ENCODE results near the gene PLCD1. TPM values are rescaled to one million over a fixed set of nuclear protein-coding genes. Genes with fewer than 3 reads are reported as not detected.
"Not testable (repeated sequence)": the region's sequence is repeated elsewhere in the genome, so short reads cannot be mapped to it uniquely, and the experiment has no call there.

The PLCD1 gene
- total RNA-seq, 1 donor from 2014 or later: 23.3 TPM

DNA sequence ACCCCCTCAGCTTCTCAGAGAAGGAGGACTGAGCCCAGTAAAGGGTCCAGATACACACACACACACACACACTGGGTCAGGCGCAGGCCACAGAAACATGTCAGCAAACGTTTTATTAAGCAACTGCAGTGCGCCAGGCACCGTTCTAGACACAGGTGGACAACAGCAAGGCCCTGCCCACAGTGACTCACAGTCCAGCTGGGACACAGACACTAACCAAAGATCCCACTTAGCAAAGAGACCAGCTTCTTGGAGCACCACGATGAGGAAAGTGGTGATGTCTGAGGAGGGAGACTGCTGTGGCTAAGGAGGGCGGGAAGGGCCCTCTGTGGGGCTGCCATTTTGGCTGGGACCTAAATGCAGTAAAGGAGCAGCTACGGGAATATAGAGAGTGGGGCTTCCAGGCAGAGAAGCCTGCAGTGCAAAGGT is 41.7 kb downstream of the PLCD1 start:
- DNase-seq (ENCODE audit: low read depth, low spot score): no peak

- no peak for DNase-seq (ENCODE audit: low read depth, low spot score)
Observed at GRCh38 chr3:37987315-37987697, 42.1 kb downstream of the PLCD1 start.

GRCh38 chr3:37986479-37987314 is 42.7 kb downstream of the PLCD1 start:
- DNase-seq (ENCODE audit: low read depth, low spot score): no peak

GRCh38 chr3:37985637-37986320 is 43.7 kb downstream of the PLCD1 start:
- DNase-seq (ENCODE audit: low read depth, low spot score): no peak

GRCh38 chr3:37984596-37984995 is 44.8 kb downstream of the PLCD1 start:
- DNase-seq (ENCODE audit: low read depth, low spot score): no peak

GRCh38 chr3:37984051-37984450 is 45.4 kb downstream of the PLCD1 start:
- DNase-seq (ENCODE audit: low read depth, low spot score): no peak

DNA sequence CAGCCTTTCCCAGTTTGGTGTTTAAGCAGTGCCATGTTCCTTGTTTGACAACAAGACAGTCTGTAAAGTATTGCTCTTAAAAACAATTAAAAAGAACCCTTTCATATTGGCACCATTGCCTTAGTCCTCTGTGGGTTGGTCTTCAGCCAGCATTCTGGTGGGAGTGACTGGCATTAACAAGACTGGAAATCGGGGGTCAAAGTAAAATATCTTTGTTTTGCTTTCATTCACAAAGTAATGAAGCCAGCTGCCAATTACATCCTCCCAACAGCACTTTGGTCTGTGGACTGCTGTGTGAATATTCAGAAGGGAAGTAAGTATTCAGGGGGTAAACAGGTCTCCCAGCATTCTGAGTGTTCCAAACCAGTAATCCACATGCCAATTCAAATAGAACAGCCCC is 47.1 kb downstream of the PLCD1 start:
- DNase-seq (ENCODE audit: low read depth, low spot score): no peak

GRCh38 chr3:37981348-37981664 is 48.1 kb downstream of the PLCD1 start:
- no peak for DNase-seq (ENCODE audit: low read depth, low spot score)

DNA sequence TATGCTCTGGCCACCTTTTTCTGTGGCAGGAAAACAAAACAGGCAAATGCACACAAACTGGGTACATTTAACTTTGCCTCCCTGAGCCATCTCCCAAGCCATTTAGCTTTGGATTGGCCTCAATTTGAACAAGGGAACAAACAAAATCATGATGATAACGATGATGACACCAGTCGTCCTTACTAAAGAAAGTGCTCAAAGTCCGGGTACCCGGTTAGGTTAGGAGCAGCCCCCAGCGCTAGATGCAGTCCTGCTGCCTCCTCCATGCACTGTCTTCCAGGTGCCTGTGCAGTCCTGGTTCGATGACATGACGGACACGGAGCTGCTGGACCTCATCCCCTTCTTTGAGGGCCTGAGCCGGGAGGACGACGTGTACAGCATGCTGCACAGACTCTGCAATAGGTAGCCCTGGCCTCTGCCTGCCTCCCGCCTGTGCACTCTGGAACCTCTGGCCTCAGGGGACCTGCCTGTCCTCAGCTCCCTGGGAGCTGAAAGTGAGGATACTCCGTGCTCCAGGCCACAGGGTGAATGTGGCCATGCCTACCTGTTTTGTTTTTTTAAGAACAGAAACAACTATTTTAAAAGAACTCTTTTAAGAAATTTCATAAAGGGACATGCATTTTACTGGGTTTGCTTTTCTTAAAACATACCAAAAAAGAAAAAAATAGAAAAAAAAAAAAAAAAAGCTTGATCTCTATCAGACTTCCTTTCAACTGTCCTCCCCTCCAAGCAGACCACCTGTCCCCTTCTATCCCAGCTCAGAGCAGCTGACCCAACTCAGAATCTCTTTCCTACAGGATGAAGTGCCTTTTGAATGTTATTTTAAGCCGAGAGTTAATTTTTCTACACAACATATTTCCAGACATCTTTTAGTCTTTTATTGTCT is 48.7 kb downstream of the PLCD1 start:
- DNase-seq (ENCODE audit: low read depth, low spot score): no peak

GRCh38 chr3:37979541-37980461 is 49.6 kb downstream of the PLCD1 start:
- DNase-seq (ENCODE audit: low read depth, low spot score): no peak

DNA sequence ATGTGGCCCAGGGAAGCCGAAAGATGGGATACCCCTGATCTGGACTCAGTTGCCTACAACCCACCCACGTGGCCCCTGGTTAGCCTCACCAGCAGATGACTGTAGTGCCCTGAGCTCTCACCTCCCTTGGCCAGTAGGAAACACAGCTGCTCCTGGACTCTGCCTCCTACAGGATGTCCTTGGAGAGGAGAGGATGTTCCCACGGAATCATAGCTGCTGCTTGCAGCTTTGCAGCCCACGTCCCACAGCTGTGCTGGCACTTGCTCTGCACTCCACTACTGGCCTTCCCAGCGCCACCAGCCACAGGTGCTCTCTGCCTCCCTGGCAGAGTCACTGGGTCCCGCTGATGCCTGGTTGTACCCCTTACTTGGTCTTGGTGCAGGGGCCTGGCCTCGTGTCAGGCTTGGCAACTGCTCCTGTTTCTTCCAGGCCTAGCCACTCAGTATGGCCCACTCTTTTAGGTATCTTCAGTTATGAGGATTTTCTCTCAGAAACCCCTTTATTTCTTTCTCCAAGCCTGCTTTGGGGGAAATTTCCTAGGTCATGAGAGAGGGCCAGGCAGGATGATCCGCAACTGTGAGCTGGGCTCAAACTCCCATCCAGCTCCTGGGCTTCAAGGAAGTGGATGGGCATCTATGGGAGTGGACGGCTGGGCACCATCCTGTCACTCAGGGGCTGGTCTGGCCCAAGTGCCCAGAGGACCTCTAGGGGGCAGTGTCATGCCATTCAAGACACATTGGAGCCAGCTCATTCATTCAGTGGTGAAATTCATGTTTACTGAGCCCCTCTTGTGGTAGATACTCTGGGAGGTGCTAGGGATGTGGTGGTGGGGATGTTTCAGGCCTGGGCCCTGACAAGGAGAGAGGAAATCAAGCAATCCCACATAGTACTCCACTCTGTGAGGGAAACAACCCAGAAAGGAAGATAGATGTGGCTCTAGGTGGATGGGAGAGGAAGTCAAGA is 55.0 kb downstream of the PLCD1 start:
- DNase-seq (ENCODE audit: low read depth, low spot score): peak; percentile 37

- no peak for DNase-seq (ENCODE audit: low read depth, low spot score)
Observed at GRCh38 chr3:37973246-37974054, 56.0 kb downstream of the PLCD1 start.

DNA sequence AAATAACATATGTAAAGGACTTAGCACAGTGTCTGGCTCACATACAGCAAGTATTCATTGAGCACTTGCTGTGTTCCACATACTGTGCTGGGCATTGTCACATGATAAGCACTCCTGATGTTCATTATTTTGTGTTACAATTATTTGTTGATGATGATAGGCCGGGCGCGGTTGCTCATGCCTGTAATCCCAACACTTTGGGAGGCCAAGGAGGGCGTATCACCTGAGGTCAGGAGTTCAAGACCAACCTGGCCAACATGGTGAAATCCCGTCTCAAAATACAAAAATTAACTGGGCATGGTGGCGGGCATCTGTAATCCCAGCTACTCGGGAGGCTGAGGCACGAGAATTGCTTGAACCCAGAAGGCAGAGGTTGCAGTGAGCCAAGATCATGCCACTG is 57.4 kb downstream of the PLCD1 start:
- not testable (repeated sequence) for DNase-seq (ENCODE audit: low read depth, low spot score)

DNA sequence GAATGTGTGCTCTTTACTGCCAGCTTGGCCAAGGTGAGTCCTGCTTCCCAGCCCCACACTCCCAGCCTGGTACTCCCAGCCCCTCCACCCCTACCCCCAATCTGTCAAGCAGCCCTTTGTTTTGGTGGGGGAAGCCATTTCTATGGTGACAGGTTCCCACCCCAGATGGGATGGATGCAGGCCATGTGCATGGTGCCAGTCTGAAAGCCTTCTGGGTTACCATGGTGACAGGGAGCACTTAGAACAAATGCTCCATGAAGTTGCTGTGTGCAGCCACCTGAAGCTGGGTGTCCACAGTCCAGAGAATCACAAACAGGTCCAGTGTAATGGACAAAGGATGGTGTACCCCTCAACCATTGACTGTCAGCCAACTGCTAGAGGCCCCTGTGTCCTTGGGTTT is 58.0 kb downstream of the PLCD1 start:
- no peak for DNase-seq (ENCODE audit: low read depth, low spot score)

DNA sequence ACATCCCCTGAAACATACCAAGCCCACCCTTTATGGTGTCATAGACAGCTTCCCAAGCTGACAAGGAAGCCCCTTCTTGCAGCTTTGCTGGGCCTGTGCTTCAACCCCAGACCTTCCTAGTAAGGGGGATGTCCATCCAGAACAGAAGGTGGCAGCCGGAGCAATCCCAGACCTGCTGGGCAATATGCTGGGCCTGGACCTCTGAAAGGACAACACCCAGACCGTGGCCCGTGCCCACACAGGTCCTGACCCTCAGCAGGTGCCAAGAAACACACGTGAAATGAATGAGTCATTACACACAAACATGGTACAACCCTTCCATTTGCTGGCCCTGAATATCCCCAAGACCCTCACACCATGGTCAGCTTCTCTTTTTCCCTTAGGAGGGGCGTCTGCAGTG is 58.6 kb downstream of the PLCD1 start:
- no peak for DNase-seq (ENCODE audit: low read depth, low spot score)

- no peak for DNase-seq (ENCODE audit: low read depth, low spot score)
Observed at GRCh38 chr3:37969596-37970100, 59.8 kb downstream of the PLCD1 start.

GRCh38 chr3:37968813-37969595 is 60.4 kb downstream of the PLCD1 start:
- no peak for DNase-seq (ENCODE audit: low read depth, low spot score)

- DNase-seq (ENCODE audit: low read depth, low spot score): no peak
Observed at GRCh38 chr3:37968199-37968598, 61.2 kb downstream of the PLCD1 start.
